Measurements from ENCODE around the gene FRMD6.

FRMD6 gene

GRCh38 chr14:51674294-51675002 lies 22.7 kb downstream of the FRMD6 start:
- DNase-seq = no peak

- DNase-seq = no peak
Observed at GRCh38 chr14:51676549-51676948, 24.8 kb downstream of the FRMD6 start.

- DNase-seq = no peak
Observed at GRCh38 chr14:51677266-51677665, 25.6 kb downstream of the FRMD6 start.

GRCh38 chr14:51677738-51678137 lies 26.0 kb downstream of the FRMD6 start:
- no peak for DNase-seq

- DNase-seq = no peak
Observed at GRCh38 chr14:51680031-51680430, 28.3 kb downstream of the FRMD6 start.

GRCh38 chr14:51681411-51681810 lies 29.7 kb downstream of the FRMD6 start:
- DNase-seq = peak; percentile 4

GRCh38 chr14:51682411-51682810 lies 30.7 kb downstream of the FRMD6 start:
- no peak for DNase-seq

- no peak for DNase-seq
Observed at GRCh38 chr14:51684760-51685159, 33.0 kb downstream of the FRMD6 start.

- DNase-seq = no peak
Observed at GRCh38 chr14:51691176-51691575, 39.5 kb downstream of the FRMD6 start.

- DNase-seq = no peak
Observed at GRCh38 chr14:51692646-51693045, 40.9 kb downstream of the FRMD6 start.

GRCh38 chr14:51697848-51698247 lies 46.1 kb downstream of the FRMD6 start:
- no peak for DNase-seq

- DNase-seq = no peak
Observed at GRCh38 chr14:51701951-51702350, 50.2 kb downstream of the FRMD6 start.

GRCh38 chr14:51703787-51704186 lies 52.1 kb downstream of the FRMD6 start:
- no peak for DNase-seq

GRCh38 chr14:51704545-51704944 lies 52.8 kb downstream of the FRMD6 start:
- DNase-seq = no peak

GRCh38 chr14:51707327-51707726 lies 55.6 kb downstream of the FRMD6 start:
- no peak for DNase-seq

- DNase-seq = no peak
Observed at GRCh38 chr14:51711505-51711904, 59.8 kb downstream of the FRMD6 start.

- no peak for DNase-seq
Observed at GRCh38 chr14:51715250-51715649, 63.5 kb downstream of the FRMD6 start.

GRCh38 chr14:51715742-51716141 lies 64.0 kb downstream of the FRMD6 start:
- DNase-seq = no peak

GRCh38 chr14:51716610-51717009 lies 64.9 kb downstream of the FRMD6 start:
- no peak for DNase-seq

- DNase-seq = no peak
Observed at GRCh38 chr14:51717766-51718165, 66.1 kb downstream of the FRMD6 start.

- DNase-seq = no peak
Observed at GRCh38 chr14:51719955-51720354, 68.2 kb downstream of the FRMD6 start.

- DNase-seq = no peak
Observed at GRCh38 chr14:51723990-51724389, 72.3 kb downstream of the FRMD6 start.

GRCh38 chr14:51724650-51725049 lies 72.9 kb downstream of the FRMD6 start:
- DNase-seq = no peak

GRCh38 chr14:51725061-51725460 lies 73.4 kb downstream of the FRMD6 start:
- DNase-seq = no peak

- DNase-seq = no peak
Observed at GRCh38 chr14:51726166-51726899, 74.6 kb downstream of the FRMD6 start.
